Stimulated activated CD4-positive, alpha-beta T cell treated with anti-CD3 and anti-CD28 coated beads, Interleukin-15, amount 100 ng/mL, for 1 hour (primary cell): Measurements from ENCODE around the gene SLC7A6OS.

Source experiments
- DNase-seq, 2 donors: peaks; one replicate each; pipeline ENCODE4 v3.0.0-alpha.2; 2020; ENCODE audit warnings: low read depth in 1 of 2, low spot score in 1 of 2

SLC7A6OS gene

DNA sequence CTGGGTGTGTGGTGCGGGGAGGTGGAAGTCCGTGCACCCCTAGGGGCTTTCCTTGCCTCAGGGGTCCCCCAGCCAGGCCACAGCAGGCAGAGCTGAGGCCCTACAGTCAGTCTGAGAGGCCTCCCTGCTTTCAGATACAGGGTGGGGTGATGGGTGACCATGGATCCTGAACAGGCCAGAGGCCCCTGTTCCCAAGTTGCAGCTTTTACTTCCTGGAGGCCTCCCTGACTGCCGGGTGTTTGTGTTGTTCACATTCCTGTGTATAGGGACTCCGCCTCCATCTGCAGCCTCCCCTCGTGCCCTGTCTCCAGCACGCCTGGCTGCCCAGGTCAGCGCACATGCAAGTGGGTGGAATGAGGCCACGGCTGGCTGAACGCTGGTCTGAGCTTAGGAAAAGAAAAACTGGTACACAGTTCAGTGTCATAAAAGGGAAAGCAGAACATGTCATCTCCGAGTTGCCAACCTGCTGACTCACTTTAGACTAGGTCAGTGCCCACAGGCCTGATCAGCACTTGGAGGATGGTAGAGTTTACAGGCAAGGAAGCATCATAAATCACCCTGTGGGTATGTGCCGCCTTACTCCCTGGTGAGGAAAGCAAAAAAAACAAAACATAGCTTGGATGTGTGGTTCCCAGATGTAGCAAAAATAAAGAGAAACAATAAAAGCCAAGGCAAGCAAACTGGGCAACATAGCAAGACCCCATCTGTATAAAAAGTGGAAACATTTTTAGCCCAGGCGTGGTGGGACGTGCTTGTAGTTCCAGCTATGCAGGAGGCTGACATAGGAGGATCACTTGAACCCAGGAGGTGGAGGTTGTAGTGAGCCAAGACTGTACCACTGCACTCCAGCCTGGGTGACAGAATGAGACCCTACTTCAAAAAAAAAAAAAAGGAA lies 52.6 kb downstream of the SLC7A6OS start:
- DNase-seq = no peak

- DNase-seq = no peak
These were observed 53.4 kb downstream of the SLC7A6OS start for GRCh38 chr16:68257251-68257905.

GRCh38 chr16:68255712-68256111 lies 55.0 kb downstream of the SLC7A6OS start:
- DNase-seq = no peak

DNA sequence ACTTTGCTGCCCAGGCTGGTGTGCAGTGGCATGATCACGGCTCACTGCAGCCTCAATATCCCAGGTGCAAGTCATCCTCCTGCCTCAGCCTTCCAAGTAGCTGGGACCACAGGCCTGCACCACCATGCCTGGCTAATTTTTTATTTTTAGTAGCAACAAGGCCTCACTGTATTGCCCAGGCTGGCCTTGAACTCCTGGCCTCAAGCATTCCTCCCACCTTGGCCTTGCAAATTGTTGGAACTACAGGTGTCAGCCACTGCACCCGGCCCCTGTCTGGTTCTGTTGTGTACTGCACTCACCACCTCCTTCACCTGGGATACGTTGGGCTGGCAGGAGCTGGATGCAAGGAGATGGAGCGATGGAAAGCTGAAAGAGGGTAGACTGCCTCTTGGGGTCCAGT lies 57.0 kb downstream of the SLC7A6OS start:
- DNase-seq = no peak

GRCh38 chr16:68252383-68252782 lies 58.4 kb downstream of the SLC7A6OS start:
- DNase-seq = no peak

DNA sequence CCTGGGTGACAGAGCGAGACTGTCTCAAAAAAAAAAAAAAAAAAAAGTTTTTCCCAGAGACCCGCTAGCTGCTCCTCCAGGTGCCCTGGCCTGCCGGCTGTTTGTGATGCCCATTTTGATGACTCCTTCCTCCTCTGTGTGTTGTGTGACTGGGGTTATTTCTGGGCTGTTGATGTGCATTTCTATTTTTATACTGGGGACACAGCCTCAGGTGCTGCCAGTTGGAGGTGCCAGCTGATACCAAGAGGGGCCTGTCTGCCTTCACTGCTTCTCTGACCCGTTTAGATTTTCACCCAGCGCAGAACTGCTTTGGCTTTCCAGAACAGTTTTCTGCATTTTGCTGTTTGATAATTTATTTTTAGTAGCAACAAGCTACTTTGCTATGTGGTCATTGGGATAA lies 58.9 kb downstream of the SLC7A6OS start:
- DNase-seq = no peak

GRCh38 chr16:68250951-68251350 lies 59.8 kb downstream of the SLC7A6OS start:
- DNase-seq = no peak

DNA sequence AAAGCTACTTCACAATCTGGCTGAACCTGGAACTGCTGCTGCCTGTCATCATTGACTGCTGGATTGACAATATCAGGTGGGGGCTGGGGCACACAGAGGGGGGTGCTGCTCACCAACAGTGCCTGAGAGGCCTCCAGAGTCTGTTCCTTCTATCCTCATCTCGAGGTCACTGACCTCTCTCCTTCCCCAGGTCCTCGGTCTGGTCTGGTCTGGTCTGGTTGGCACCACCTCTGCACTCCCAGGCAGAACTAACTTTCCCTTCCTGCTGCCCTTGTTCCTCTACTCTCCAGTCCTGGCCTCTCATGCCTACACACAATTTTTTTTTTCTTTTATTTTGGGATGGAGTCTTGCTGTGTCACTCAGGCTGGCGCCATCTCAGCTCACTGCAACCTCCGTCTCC lies 61.4 kb downstream of the SLC7A6OS start:
- no peak for DNase-seq
